ENCODE data around the gene PMS1. TPM values are rescaled to one million over a fixed set of nuclear protein-coding genes. Genes with fewer than 3 reads are reported as not detected.
"Not testable (repeated sequence)": the region's sequence is repeated elsewhere in the genome, so short reads cannot be mapped to it uniquely, and the experiment has no call there.

Gene PMS1
- total RNA-seq, 1 experiment from 2014 or later: 46.5 TPM

DNA sequence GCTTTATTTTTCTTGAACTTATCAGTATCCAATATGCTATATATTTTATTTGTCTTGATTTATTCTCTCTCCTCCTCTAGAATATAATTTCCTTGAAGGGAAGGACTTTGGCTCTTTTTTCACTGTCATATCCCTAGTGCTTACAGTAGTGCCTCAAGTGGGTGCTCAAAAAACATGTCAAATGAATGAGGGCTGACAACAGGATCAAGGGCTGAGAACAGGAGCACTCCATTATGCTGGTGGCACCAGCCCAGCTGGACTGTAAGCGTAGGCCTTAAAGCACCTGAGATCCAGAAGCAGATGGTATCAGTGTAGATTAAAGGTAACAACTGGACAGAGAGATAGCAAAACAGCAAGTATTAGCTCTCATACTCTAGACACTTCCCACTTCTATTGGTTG, 46.3 kb downstream of the PMS1 start:
- Histone ChIP-seq H3K4me1 (ENCODE audit: insufficient read depth, low read length, poor library complexity, severe bottlenecking) (no peaks in the 10 kb centered on the region), H3K4me3 (ENCODE audit: low read depth, low read length, poor library complexity, severe bottlenecking) (no peak overlapping the region), H3K27ac (ENCODE audit: low read depth, low read length, poor library complexity, severe bottlenecking) (no peak overlapping the region), H3K9me3 (ENCODE audit: low read depth, low read length, poor library complexity, severe bottlenecking) (no peaks in the 10 kb centered on the region), H3K36me3 (ENCODE audit: insufficient read depth, low read length, poor library complexity, severe bottlenecking) (no peaks in the 10 kb centered on the region), H3K27me3 (replicated peaks; ENCODE audit: insufficient read depth, low read depth, low read length, poor library complexity) (no peaks in the 10 kb centered on the region)
- CTCF ChIA-PET: no interaction called here
- DNase-seq (ENCODE audit: low spot score): no peak
- POLR2A ChIA-PET (ENCODE audit: low non-redundant PET): no interaction called here
- TF ChIP-seq CTCF (conservative IDR thresholded peaks at IDR 0.05; ENCODE audit: low read depth, low read length) (no peak), EZH2 (IDR thresholded peaks at IDR 0.05; ENCODE audit: borderline replicate concordance, low read depth, low read length, poor library complexity, severe bottlenecking) (no peak)
- no TSS peak for BruUV-seq (replicated peaks)
- intact Hi-C loops (cut with micrococcal nuclease; ENCODE audit: unreplicated experiment): no loop called here

GRCh38 chr2:189834059-189834458, 49.8 kb downstream of the PMS1 start:
- H3K36me3 ChIP-seq (ENCODE audit: insufficient read depth, low read length, poor library complexity, severe bottlenecking): no peaks in the 10 kb centered on the region
- DNase-seq (ENCODE audit: low spot score): no peak
- H3K4me1 ChIP-seq (ENCODE audit: insufficient read depth, low read length, poor library complexity, severe bottlenecking): peaks cover 15% of the 10 kb centered on the region
- no peaks in the 10 kb centered on the region for H3K27me3 ChIP-seq (replicated peaks; ENCODE audit: insufficient read depth, low read depth, low read length, poor library complexity)
- TF ChIP-seq CTCF (conservative IDR thresholded peaks at IDR 0.05; ENCODE audit: low read depth, low read length) (no peak), EZH2 (IDR thresholded peaks at IDR 0.05; ENCODE audit: borderline replicate concordance, low read depth, low read length, poor library complexity, severe bottlenecking) (no peak)
- no peak overlapping the region for H3K4me3 ChIP-seq (ENCODE audit: low read depth, low read length, poor library complexity, severe bottlenecking)
- H3K9me3 ChIP-seq (ENCODE audit: low read depth, low read length, poor library complexity, severe bottlenecking): no peaks in the 10 kb centered on the region
- POLR2A ChIA-PET (ENCODE audit: low non-redundant PET): no interaction called here
- CTCF ChIA-PET: no interaction called here
- intact Hi-C loops (cut with micrococcal nuclease; ENCODE audit: unreplicated experiment): no loop called here
- H3K27ac ChIP-seq (ENCODE audit: low read depth, low read length, poor library complexity, severe bottlenecking): no peak overlapping the region
- no TSS peak for BruUV-seq (replicated peaks)

GRCh38 chr2:189834642-189835041, 50.4 kb downstream of the PMS1 start:
- H3K4me3 ChIP-seq (ENCODE audit: low read depth, low read length, poor library complexity, severe bottlenecking); POLR2A ChIA-PET (ENCODE audit: low non-redundant PET); H3K27ac ChIP-seq (ENCODE audit: low read depth, low read length, poor library complexity, severe bottlenecking); intact Hi-C loops (cut with micrococcal nuclease; ENCODE audit: unreplicated experiment); H3K36me3 ChIP-seq (ENCODE audit: insufficient read depth, low read length, poor library complexity, severe bottlenecking); H3K27me3 ChIP-seq (replicated peaks; ENCODE audit: insufficient read depth, low read depth, low read length, poor library complexity); H3K9me3 ChIP-seq (ENCODE audit: low read depth, low read length, poor library complexity, severe bottlenecking); DNase-seq (ENCODE audit: low spot score); BruUV-seq (replicated peaks); CTCF ChIA-PET: not testable (repeated sequence)
- H3K4me1 ChIP-seq (ENCODE audit: insufficient read depth, low read length, poor library complexity, severe bottlenecking): peaks cover 15% of the 10 kb centered on the region

DNA sequence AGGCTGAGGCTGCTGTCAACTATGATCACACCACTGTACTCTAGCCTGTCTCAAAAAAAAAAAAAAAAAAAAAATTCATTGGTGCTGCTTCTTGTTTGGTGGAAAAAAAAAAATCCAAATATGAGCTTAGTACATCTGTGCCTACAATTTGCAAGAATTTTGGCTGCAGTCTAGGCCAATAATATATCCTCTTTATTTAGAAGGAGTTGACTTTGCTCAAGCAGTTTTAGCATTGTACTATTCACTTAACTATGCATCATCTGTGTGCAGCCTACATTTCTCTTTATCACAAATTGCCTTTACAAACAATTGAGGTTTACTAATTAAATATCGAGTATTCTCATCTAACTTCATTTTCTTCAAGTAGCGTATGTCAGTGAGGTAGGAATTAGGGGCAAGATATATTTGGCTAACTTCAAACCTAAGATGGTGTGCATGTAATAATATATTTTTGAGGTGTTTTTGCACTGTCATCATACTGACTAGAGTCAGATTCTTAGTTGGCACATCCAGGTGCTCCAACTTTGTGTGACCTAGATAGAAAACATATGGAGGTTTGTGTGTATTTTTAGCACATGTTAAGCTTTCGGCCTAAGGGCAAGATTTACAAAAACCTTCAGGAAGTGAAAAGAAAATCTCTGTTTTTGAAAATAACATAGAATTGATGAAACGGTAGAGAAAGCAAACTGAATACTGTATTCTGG, 51.8 kb downstream of the PMS1 start:
- DNase-seq (ENCODE audit: low spot score): no peak
- no peak overlapping the region for H3K4me3 ChIP-seq (ENCODE audit: low read depth, low read length, poor library complexity, severe bottlenecking)
- POLR2A ChIA-PET (ENCODE audit: low non-redundant PET): no interaction called here
- no peaks in the 10 kb centered on the region for H3K27me3 ChIP-seq (replicated peaks; ENCODE audit: insufficient read depth, low read depth, low read length, poor library complexity)
- CTCF ChIA-PET: interaction anchor here (0.6 kb wide), 2 partner anchors 73 to 125 kb away, joined by 3 to 6 read pairs; partner anchors contain the start of gene OSGEPL1
- BruUV-seq (replicated peaks): no TSS peak
- H3K9me3 ChIP-seq (ENCODE audit: low read depth, low read length, poor library complexity, severe bottlenecking): no peaks in the 10 kb centered on the region
- intact Hi-C loops (cut with micrococcal nuclease; ENCODE audit: unreplicated experiment): no loop called here
- no peak for TF ChIP-seq EZH2 (IDR thresholded peaks at IDR 0.05; ENCODE audit: borderline replicate concordance, low read depth, low read length, poor library complexity, severe bottlenecking)
- no peak for TF ChIP-seq CTCF (conservative IDR thresholded peaks at IDR 0.05; ENCODE audit: low read depth, low read length)
- H3K36me3 ChIP-seq (ENCODE audit: insufficient read depth, low read length, poor library complexity, severe bottlenecking): no peaks in the 10 kb centered on the region
- H3K4me1 ChIP-seq (ENCODE audit: insufficient read depth, low read length, poor library complexity, severe bottlenecking): peaks cover 15% of the 10 kb centered on the region
- peak overlapping the region; percentile 76 for H3K27ac ChIP-seq (ENCODE audit: low read depth, low read length, poor library complexity, severe bottlenecking)

All from A673 (cell line).